Measurements from ENCODE around the gene TARS1.

TARS1 gene

DNA sequence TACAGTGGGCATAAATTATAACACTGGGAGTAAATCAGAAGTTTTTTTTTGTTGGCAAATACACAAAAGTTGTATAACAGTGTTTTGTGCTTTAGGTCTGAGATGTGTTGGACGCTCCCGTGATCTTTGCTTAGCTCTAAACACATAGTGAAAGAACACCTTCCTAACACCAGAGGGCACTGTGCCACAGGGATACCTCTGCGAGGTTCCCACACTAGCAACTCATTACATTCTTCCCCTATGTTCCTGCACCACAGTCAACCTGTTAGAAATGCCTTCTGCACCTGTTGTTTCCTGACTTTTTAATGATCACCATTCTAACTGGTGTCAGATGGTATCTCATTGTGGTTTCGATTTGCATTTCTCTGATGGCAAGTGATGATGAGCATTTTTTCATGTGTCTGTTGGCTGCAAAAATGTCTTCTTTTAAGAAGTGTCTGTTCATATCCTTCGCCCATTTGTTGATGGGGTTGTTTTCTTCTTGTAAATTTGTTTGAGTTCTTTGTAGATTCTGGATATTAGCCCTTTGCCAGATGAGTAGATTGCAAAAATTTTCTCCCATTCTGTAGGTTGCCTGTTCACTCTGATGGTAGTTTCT is 4.8 kb upstream of the TARS1 start:
- DNase-seq: peak; percentile 18 to 90 (median 74)

DNA sequence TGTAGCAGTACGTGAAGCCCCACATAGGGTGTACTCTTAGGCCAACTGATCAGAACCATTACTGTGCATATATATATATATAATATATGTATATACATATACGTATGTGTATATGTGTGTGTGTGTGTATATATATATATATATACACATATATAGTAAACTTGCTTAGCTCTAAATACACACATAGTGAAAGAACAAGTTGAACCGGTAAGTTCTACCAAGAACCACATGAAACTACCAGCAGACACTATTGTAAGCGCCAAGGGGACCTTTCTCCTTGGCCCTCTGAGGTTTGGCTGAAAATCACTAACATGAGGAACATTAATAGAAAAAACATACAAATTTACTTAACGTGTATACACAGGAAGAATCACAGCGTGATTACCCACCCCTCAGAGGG is 1.8 kb upstream of the TARS1 start:
- intact Hi-C loops (cut with DNase I): loop anchor here (10.0 kb wide), 1 partner anchor 496 kb away; the partner anchor contains the start of gene RXFP3
- no peak for DNase-seq

More for the DNA sequence above, 4.8 kb upstream of the TARS1 start:
- intact Hi-C loops (cut with DNase I): loop anchor here (10.0 kb wide), 1 partner anchor 499 kb away; the partner anchor contains the start of gene RXFP3

DNA sequence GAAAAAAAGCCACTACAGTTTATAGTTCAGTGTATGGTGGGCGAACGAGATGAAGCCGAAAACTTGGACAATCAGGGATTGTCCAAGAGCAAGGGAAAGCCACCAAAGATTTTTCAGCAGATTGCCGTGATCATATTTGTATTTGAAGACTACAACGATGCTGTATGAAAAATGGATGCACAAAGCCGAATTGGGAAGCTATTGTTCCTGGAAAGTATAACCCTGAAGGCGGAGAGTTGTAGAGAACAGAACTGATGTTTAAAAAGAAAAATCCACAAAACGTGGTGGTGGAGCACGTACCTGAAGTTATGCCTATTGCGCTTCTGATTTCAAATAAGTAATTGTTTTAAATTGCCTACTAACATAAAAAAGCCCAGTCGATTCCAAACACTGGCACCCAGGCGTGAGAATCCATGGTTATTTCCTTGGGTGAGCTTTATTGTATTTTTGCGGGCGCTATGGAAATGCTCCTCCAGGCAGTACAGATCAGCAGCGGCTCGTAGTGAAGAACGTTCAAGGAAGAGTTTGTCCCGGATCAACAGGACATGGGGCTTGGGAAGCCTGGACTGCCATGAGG is 772 bp upstream of the TARS1 start:
- DNase-seq: peak in 2 of 42 donors; percentile 7 to 15
- intact Hi-C loops (cut with DNase I): loop anchor here (5.0 to 10.0 kb wide), 2 partner anchors 495 to 567 kb away; partner anchors contain the start of genes AMACR and RXFP3

DNA sequence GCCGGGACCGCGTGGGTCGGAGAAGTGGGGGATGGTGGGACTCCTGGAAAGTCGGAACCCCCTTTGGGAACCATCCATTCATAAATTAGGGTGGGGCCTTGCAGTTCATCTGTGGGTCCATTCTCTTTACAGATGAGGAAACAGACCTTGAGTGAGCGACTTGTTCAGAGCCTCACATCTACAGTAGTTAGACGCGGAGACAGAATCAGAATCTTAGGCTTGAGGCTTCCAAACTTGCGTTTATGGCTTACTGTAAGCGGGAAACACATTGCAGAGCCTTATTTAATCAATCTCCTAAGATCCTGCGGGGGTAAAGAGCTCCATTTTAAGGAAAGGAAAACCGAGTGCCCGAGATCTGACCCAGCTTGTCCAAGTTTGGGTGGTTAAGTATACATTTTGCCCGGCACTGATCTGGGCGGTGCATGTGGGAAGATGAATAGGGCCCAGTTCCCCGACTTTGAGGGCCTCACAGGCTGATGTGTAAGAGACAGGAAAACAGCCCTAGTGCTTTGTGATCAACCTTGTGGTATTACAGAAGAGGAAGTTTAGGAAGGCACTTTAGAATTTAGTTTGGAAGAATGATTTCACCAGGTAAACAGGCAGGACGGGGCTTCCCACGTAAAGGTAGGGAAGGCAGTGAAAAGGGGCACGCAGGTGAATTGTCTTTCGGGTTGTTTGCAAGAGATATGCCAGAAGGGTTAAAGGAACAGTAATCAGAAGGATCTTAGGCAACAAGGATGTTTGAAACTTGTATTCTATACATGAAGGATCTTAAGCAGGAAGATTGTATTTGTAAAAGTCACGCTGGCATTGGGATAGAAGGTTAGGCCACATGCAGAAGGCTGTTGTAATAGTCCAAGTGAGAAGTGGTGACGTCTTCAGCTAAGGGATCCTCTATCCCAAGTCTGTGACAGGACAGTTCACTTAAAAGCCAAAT is 744 bp downstream of the TARS1 start:
- DNase-seq: peak in 24 of 42 donors; percentile 1 to 62 (median 16)
- intact Hi-C loops (cut with DNase I): loop anchor here (5.0 kb wide), 1 partner anchor 566 kb away; the partner anchor contains the start of gene AMACR

DNA sequence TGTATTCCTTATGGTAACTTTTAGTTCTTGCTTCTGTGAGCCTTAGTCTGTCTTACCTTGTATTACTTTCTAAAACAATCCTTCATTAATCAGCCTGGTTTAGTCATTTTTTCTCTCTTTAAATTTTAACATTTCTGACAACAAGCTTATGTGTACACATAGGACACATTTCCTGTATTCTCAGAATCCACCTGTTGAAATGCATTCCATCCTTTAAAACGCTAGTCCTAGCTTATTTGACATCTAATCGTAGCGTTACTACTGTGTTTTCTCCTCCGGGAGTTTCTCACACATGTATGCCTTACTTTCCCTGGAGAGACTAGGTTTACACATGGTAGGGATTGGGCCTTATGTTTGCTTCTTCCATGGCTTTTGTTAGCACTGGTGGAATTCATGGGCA is 3.8 kb downstream of the TARS1 start:
- DNase-seq: no peak
- intact Hi-C loops (cut with DNase I): loop anchor here (5.0 kb wide), 1 partner anchor 563 kb away; the partner anchor contains the start of gene AMACR

DNA sequence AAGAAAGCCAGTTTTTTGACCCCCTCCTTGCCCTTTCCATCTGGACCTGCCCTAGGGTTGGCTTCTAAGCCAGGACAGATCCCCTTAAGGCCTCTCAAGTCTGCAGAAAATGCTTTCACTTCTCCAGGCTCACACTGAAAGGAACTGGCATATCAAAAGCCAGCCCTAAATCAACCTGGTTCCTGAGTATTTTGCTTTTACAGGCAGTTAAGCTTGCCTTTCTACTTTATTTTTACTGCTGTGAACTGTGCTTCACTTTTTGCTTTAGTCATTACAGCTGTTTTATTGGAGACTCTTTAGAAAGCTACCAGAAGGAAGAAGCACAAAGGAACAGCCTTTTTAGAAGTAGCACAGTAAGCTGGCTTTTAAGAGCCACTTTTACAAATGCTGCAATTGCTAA is 5.0 kb downstream of the TARS1 start:
- intact Hi-C loops (cut with DNase I): no loop called here

DNA sequence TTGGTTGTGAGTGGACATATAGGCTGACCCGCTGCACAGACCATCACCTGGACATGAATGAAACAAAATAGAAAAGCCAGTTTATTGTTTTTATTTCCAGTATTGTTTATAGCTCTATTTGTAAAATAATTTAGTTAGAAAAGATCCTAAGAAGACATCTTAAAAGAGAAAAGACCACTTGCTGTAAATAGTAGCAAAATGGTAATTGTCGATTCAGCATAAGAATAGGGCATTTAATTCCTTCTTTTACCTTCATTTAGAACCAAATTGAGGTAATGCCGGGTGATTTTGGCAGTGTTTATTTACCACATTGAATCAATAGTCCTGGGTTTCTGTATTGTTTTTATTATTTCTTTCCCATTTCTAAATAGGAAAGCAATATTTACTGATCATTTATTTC is 7.4 kb downstream of the TARS1 start:
- intact Hi-C loops (cut with DNase I): no loop called here
- DNase-seq: no peak

More for the DNA sequence above, 5.0 kb downstream of the TARS1 start:
- DNase-seq: no peak

DNA sequence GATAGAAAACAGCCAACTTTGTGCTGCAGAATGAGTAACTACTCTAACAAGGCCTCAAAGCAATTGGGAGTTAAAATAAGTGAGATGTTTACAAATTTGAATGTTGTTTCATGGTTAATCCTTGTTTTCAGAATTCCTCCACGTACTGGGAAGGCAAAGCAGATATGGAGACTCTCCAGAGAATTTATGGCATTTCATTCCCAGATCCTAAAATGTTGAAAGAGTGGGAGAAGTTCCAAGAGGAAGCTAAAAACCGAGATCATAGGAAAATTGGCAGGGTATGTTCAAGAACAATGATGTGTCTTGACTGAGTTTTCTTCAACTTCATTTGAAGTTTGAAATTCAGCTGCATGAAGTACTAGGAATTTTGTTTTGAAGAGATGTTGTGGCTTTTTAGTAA is 16.4 kb downstream of the TARS1 start:
- DNase-seq: no peak
- intact Hi-C loops (cut with DNase I): no loop called here

DNA sequence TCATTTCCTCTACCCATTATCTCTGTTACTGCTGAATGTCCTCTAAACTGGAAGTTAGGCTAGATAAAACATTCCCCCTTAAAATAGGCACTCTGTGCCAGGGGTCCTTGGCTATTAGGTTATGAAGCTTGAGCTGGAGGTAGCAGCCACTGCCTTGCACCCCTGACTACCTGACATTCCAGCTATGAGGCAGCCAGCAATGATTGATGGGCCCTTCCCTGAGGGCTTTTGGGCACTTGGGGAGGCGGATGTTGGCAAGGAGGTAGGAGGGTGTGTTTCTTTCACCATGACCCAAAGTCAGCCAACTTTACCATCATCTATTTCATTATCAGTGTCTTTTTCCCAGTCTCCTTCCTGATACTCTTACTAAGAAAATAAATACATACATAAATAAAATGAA is 17.1 kb downstream of the TARS1 start:
- intact Hi-C loops (cut with DNase I): no loop called here
- DNase-seq: no peak

DNA sequence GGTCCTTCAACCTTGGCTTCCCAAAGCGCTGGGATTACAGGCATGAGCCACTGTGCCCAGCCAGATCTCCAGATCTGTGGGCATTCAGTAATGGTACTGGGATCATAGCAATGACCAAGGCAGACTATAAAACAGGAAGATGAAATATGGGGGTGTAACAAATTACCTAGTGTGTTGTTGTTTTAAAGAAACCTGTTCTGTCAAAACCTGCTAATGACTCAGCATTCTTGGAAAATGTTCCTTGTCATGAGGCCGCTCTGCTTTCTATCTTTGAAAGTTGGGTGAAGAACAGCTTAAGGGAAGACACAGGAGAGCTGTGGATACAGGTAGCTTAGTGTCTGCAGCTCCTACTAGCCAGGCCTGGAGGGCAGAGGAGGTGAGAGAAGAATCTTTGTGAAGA is 19.4 kb downstream of the TARS1 start:
- DNase-seq: no peak
- intact Hi-C loops (cut with DNase I): no loop called here

DNA sequence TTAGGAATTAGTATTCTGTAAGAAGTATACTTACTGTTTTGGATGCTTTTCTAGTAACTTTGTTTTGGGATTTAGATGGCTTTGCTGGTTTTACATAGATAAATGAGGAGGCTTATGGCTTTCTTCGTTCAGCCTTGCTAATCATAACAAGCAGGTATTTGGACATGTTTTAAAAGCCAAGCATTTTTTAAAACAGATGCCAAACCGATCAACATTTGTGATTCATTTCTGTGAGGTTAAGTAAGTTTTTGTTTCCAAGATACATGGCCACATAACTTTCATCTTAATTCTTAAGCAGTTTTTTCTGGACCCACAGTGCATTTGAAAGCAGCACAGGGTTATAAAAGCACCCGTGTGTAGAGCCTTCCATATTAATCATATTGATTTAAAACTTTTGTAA is 21.7 kb downstream of the TARS1 start:
- DNase-seq: no peak
- intact Hi-C loops (cut with DNase I): no loop called here

DNA sequence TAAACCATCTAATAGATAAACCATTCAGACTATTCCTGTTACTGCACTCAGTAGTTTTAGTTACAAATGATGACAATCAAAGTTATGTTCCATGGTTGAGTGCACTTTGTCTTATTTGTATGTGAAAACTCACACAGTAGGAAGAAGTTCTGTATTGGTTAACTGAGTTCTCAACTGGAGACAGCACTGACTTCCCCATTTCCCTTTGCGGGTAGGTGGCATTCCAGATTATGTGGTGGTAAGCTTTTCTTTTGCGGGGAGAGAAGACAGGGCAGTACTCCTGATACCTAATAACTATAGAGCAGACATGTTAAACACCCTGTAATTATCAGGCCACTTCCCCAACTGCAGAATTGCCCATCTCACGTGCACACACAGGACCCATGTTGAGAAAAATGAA is 24.4 kb downstream of the TARS1 start:
- DNase-seq: no peak

DNA sequence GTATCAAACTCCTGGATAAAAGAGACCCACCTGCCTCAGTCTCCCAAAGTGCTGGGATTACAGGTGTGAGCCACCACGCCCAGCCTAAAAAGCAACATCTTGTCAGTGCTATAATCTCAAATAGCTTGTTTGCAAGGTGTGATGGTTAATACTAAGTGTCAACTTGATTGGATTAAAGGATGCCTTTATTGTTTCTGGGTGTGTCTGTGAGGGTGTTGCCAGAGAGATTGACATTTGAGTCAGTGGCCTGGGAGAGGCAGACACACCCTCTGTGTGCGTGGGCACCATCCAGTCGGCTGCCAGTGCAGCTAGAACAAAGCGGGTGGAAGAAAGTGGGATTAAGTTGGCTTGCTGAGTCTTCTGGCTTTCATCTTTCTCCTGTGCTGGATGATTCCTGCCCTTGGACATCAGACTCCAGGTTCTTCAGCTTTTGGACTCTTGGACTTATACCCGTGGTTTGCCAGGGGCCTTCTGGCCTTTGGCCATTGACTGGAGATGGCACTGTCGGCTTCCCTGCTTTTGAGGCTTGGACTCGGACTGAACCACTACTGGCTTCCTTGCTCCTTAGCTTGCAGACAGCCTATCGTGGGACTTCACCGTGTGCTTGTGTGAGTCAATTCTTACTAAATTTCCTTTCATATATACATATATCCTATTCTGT is 28.1 kb downstream of the TARS1 start:
- intact Hi-C loops (cut with DNase I): no loop called here
- DNase-seq: peak in 14 of 42 donors; percentile 5 to 58 (median 24)

More for the DNA sequence above, 24.4 kb downstream of the TARS1 start:
- intact Hi-C loops (cut with DNase I): no loop called here

DNA sequence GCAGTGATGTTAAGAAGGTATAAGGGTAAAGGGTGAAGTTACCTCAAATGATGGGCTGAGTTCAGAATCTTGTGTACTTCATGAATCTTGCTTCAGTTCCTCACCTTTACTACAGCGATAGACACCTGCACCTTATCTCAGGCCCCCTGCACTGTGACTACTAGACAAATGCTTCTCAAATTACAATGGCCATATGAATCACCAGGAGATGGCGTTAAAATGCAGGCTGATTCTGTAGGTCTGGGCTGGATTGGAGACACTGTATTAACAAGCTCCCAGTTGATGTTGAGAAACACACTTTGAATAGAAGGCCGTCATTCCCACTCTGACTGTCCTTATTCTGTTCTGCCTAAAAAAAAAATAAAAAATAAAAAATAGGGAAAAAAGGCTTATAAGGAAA is 29.8 kb downstream of the TARS1 start:
- intact Hi-C loops (cut with DNase I): no loop called here
- DNase-seq: peak in 17 of 42 donors; percentile 11 to 66 (median 34)

DNA sequence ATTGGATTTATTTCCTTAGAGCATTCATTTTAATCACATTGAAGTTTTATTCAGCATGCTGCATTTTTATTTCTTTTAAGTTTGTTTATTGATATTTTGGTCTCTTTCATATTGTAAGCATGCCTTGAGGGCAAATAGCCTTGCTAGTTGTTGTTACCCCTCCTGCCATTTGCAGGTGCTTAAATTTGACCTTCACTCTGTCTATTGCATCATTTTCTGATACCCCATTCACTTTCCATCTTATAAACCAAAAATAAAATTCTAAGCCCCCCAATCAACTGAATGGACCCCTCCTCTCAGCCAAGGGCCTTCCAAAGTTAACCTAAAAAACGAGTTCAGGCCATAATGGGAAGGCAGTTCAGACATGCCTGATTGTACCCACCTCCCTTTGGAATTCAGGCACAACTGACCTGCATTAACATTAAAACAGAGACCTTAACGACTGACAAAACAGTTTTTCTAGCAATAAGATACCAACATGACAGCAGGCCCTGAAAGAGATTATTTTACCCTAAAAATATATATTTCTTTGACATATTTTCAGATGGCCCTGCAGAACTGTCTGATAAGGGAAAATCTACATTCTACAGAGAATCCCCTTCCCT is 32.1 kb downstream of the TARS1 start:
- no peak for DNase-seq
- intact Hi-C loops (cut with DNase I): no loop called here

DNA sequence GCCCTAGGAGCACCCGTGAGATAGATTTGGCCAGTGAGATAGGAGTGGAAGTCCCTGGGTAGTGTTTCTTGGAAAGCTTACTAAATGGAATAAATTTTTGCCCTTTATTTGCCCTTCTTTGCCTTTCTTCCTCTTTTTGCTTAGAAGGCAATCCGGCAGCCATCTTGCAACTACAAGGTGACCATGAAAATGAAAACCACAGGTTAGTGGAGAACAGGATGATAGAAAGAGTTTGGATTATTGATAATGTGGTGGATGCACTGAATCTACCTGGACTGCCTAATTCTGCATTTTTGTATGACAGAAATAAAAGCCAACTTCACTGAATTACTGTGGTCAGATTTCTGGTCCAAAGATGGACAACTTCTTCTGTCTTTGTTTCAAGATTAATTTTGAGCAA is 33.2 kb downstream of the TARS1 start:
- intact Hi-C loops (cut with DNase I): no loop called here
- DNase-seq: no peak

DNA sequence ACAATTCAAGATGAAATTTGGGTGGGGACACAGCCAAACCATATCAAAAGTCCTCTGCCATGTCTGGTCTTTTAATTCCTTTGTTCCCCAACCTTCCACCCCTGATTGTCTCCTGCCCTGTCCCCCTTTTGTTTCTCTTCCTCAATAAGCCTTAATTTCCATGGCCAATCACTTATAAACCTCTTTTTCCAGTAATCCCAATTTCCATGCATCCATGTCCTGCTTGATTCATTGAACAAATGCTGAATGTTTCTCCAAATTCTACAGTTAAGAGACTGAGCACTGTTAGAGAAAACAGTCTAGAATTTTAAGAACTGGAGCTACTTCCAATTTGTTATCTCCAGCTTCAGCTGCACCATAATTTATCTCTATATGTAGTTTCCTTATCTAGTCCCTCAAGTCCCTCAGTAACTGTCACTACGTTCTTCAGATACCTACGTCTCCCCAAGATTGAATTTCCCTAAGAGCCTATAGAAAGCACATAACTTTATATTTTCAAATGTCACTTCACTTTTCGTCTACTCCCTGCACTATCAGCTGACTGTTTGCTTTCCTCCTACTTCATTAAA is 34.2 kb downstream of the TARS1 start:
- DNase-seq: no peak
- intact Hi-C loops (cut with DNase I): no loop called here

DNA sequence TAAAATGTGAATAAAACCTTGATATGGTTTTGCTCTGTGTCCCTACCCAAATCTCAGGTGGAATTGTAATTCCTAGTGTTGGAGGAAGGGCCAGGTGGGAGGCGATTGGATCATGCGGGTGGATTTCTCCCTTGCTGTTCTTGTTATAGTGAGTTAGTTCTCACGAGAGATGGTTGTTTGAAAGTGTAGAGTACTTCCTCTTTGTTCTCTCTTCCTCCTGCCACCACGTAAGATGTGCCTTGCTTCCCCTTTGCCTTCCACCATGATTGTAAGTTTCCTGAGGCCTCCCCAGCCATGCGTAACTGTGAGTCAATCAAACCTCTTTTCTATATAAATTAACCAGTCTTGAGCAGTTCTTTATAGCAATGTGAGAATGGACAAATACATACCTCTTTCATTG is 34.9 kb downstream of the TARS1 start:
- intact Hi-C loops (cut with DNase I): no loop called here

DNA sequence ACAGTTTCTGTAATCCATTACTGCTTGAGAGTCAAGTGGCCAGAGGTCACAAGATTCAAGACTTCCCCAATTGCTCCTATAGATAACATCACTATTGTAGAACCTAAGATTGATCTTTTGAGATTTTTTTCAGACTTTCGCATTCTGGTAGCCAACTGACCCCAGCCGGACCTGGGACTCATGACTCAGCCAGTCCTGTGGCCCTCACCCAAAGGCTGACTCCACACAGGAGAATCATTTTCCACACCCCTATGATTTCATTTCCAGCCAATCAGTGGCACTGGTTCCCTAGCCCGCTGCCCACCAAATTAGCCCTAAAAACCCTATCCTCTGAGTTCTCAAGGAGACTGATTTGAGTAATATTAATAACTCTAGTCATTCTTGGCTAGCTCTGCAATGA is 36.2 kb downstream of the TARS1 start:
- no peak for DNase-seq
- intact Hi-C loops (cut with DNase I): no loop called here

More for the DNA sequence above, 34.9 kb downstream of the TARS1 start:
- no peak for DNase-seq

Measured in head of caudate nucleus (tissue), 42 donors.